ENCODE measurements around the gene HTR4.
"Not testable (repeated sequence)": the region's sequence is repeated elsewhere in the genome, so short reads cannot be mapped to it uniquely, and the experiment has no call there.

HTR4 gene, protein sequence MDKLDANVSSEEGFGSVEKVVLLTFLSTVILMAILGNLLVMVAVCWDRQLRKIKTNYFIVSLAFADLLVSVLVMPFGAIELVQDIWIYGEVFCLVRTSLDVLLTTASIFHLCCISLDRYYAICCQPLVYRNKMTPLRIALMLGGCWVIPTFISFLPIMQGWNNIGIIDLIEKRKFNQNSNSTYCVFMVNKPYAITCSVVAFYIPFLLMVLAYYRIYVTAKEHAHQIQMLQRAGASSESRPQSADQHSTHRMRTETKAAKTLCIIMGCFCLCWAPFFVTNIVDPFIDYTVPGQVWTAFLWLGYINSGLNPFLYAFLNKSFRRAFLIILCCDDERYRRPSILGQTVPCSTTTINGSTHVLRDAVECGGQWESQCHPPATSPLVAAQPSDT

DNA sequence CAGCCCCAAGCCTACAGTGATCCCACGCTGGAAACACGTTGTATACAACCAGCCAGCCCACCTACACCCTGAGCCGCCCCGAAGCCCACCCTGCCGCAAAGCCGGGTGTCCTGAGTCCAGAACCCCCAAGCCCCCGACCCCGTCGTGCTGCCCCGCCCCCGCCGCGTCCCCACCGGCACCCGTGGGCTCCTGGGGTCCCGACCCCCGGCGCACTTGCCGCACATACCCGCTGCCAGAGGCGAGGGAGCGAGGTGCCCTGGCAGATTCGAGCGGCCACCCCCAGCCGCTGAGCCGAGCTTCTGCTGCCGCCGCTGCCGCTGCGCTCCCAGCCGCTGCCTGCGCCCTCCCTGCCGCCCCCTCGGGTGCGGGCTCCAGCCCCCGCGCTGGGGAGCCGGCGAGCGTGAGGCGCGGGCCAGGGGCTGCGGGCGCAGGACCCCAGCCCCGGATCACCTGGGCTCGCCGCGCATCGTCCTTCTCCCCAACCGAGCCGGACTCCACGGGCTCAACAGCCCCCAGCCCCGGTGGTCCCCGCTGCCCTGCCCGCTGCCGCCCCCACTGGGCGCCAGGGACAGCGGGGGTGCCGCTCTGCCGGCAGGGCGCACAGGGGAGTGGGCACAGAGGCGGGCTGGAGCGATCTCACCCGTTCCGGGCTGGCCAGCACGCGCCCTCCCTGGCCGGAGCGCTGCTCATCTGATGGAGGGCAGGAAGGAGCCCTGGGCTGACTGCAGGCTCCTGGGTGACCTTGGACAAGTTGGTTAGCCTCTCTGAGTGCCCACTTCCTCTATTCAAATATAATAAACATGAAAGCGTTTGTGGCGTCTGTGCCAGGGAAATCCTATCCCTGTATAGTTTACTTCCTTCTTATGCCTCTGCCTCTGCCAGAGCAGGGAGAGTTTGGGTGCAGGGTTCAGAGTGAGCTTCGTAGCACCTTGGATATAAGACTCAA is at the start of gene HTR4:
Gene HTR4 (minus strand): TSS at position 692 of the 946 bp plus-strand sequence. CDS start 17,513 bp downstream, outside the sequence.
- DNase-seq, result no peak

GRCh38 chr5:148702019-148702596 is 47.8 kb upstream of the HTR4 start:
- no peak for DNase-seq

- no peak for DNase-seq
Observed at GRCh38 chr5:148699028-148699427, 44.7 kb upstream of the HTR4 start.

- DNase-seq, result no peak
Observed at GRCh38 chr5:148697809-148698196, 43.5 kb upstream of the HTR4 start.

GRCh38 chr5:148697180-148697808 is 43.0 kb upstream of the HTR4 start:
- DNase-seq, result no peak

- DNase-seq, result no peak
Observed at GRCh38 chr5:148696187-148697036, 42.1 kb upstream of the HTR4 start.

- DNase-seq, result no peak
Observed at GRCh38 chr5:148690945-148691344, 36.6 kb upstream of the HTR4 start.

- DNase-seq, result no peak
Observed at GRCh38 chr5:148688787-148689186, 34.5 kb upstream of the HTR4 start.

GRCh38 chr5:148687871-148688270 is 33.5 kb upstream of the HTR4 start:
- DNase-seq, result no peak

GRCh38 chr5:148687427-148687826 is 33.1 kb upstream of the HTR4 start:
- DNase-seq, result no peak

DNA sequence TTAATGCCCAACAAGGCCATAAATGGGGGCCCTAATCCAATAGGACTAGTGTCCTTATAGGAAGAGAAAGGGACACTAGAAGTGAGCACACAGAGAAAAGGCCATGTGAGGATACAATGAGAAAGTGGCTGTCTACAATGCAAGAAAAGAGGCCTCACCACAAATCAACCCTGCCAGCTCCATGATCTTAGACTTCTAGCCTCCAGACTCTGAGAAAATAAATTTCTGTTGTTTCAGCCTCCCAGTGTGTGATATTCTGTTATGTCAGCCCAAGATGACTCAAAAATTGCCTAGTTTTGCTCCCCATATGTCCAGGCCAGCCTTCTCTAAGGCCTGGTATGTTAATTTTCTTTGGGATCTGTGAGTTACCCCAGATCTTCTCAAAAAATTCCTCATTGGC is 32.3 kb upstream of the HTR4 start:
- no peak for DNase-seq

GRCh38 chr5:148685520-148686134 is 31.3 kb upstream of the HTR4 start:
- DNase-seq, result no peak

- DNase-seq, result no peak
Observed at GRCh38 chr5:148684528-148684927, 30.2 kb upstream of the HTR4 start.

DNA sequence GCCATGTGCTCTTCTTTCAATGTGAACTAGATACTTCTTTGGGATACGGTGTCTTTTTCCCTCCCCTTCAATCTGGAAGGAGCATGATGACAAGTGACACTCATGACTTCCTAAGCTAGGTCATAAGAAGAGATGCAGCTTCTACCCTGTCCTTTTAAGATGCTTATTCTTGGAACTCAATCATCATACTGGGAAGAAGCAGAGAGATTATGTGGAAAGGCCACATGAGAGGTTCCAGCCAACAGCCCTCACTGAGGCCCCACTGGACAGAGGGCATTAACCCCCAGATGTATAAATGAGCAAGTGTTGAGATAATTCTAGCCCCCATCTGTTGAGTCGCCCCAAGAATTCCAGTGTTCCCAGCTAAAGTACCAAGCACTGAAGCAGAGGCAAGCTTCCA is 29.3 kb upstream of the HTR4 start:
- DNase-seq, result no peak

DNA sequence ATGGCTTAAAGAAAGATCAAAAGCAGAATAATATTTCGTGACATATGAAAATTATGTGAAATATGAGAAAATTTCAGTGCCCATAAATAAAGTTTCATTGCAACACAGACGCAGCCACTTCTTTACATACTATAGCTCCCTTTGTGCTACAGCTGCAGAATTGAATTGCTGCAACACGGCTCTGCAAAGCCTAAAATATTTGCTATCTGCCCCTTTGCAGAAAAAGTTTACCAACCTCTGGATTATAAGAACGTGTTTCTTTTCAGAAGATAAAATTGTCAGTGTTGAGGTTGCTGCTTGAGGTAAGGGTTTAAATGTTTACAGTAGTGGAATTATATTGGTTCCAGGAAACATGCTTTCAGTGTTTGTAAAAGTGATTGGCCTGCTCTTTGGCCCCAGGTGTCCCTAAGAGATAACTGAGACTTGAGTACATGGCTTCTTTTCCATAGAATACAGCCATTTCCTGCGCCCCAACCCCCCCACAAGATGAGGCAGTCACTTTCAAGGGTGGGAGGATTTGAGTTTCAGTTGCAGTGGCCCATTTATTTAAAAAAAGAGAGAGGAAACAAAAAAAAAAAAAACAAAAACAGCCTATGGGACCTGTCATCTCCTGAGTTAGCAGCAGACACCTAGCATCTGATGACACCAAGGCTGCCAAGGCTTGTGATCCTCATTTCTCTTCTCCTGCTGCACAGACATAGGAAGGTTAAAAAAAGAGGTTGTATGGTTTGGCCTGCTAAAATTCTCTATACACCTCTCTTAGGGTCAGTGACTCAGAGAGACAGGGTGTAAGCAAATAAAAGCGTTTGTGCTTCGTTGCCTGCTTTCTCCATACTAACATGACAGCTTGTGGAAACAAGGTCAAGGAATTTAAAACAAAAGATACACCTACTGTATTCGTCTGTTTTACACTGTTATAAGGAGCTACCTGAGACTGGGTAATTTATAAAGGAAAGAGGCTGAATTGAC is 28.0 kb upstream of the HTR4 start:
- DNase-seq, result no peak

DNA sequence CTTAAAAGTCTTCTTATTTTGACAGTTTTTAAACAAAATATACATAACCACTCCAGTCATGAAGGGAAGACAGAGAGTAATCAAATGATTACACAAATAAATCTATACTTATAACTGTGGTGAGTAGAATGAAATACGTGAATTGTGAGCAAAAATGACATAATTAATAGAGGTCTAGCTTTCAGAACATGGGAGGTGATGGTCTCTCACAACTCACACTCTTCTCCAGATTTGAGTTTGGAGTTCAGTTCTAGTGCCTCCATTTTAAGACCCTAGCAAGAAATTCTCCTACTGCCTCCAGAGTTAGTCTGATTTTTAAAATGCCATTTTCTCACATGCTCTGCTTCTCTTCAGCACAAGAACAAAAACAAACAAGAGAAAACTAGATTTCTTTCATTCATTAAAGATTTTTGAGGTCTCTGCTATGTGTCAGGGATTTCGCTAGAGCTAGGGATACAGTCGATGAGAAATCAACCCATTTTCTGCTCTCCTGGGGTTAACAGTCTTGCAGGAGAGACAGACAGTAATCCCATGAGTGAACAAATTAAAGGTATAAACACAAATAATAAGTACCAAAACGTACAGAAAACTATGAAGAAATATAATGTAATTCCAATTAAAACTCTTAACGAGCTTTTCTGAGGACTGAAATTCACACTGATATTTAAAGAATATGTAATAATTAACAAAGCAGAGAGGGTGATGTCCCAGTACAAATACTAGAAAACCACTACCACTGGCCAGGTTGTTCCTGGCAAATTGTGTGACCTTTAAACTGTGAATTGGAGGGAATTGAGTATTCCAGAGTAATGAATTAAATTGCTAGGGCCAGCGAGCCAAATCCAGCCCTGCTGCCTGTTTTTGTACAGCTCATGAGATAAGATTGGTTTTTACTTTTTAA is 27.1 kb upstream of the HTR4 start:
- DNase-seq, result no peak

- not testable (repeated sequence) for DNase-seq
Observed at GRCh38 chr5:148673704-148674103, 19.4 kb upstream of the HTR4 start.

- DNase-seq, result no peak
Observed at GRCh38 chr5:148666353-148666752, 12.0 kb upstream of the HTR4 start.

DNA sequence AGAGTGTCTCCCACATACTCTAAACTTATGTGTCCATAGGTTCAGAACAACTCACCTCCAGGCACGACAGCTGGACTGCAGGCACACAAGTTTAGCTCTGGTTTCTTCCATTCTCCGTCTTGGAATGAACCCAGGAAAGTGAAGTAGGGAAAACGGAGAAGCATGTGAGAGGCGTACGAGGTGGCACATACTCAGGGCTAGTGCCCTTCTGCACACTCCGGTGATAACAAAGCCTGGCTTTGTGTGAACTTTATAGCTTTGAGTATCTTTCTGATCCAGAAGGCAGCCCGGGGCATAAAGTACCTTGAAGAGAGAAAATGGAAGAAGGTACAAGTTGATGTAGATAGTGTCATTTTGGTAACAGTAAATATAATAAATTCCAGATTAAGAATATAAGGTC is 11.1 kb upstream of the HTR4 start:
- no peak for DNase-seq

Measured in CD4-positive, alpha-beta T cell treated with Interleukin-17A for 4 hours (primary cell).